GM03348 (cell line): ENCODE measurements around the gene CD276.
"Not testable (repeated sequence)": the region's sequence is repeated elsewhere in the genome, so short reads cannot be mapped to it uniquely, and the experiment has no call there.

Source experiments
- DNase-seq: peaks from one replicate; pipeline ENCODE4 v3.0.0; 2012; ENCODE audit warnings: low spot score

The CD276 gene

GRCh38 chr15:73710321-73710720 lies 26.1 kb downstream of the CD276 start:
- DNase-seq: no peak

- no peak for DNase-seq
Observed at GRCh38 chr15:73711526-73711925, 27.3 kb downstream of the CD276 start.

DNA sequence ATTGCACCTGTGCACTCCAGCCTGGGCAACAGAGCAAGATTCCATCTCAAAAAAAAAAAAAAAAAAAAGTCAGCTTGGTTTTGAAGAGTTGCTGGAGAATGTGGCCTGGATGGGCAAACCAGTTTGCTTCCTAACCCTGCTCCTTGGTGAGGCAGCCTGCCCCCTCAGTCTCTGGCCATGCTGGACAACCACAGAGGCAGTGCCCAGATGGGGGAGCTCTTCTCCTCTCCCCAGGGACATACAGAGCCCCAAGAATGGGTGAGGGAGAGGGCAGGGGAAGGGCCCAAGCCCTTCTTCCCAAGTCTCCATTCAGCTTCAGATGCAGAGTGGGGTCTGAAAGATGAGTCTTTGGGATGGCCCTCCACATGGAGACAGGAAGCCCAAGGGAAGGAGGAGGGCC lies 27.9 kb downstream of the CD276 start:
- DNase-seq: no peak

GRCh38 chr15:73714695-73715301 lies 30.6 kb downstream of the CD276 start:
- no peak for DNase-seq

DNA sequence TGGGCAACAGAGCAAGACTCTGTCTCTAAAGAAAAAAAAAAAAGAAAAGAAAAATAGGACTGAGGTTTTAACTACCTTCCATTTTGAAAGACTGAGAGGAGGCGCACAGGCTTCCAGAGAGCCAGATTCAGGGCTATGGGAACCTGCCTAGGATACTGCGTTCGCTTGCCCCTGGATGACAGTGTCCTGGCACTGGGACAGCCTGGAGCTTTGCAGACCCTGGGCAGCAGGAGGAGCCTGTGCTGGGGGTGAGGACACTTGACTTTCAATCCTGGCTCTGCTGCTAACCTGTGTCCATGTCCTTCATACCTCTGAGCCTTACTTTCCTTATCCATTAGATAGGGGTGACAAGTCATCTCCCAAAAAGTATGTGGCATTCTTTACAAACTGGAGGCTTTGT lies 31.2 kb downstream of the CD276 start:
- no peak for DNase-seq

DNA sequence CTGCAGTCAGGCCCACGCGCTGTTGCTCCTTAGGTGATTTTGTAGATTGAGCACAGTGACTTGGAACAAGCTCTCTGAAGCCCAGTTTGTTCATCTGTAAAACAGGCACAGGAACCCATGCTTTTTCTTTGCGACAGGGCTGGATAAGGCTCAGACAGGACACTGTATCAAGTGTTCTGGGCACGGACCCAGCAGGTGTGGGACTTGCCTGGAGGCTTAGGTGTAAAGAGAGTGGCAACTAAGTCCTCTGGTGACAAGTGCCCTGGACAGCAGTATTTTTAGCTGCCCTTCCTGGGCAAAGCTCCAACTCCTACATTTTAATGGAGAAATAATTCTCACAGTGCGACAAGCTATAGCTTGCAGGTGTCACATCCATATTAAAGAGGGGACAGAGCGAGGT lies 32.2 kb downstream of the CD276 start:
- DNase-seq: no peak

DNA sequence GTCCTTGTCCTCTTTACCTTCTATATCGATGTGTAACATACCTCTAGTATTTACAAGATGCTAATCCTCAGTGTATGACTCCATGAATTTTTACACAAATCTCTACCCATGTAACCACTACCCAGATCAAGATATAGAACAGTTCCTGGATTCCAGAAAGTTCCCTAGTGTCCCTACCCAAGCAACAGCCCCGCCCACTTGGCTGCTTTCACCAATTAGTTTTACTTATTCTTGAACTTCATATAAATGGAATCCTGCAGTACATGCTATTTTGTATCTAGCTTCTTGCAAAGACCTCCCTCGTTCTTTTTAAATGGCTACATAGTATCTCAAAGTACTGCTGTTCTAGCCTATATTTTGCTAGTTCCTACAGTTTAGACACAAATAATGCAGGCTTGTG lies 33.0 kb downstream of the CD276 start:
- no peak for DNase-seq

DNA sequence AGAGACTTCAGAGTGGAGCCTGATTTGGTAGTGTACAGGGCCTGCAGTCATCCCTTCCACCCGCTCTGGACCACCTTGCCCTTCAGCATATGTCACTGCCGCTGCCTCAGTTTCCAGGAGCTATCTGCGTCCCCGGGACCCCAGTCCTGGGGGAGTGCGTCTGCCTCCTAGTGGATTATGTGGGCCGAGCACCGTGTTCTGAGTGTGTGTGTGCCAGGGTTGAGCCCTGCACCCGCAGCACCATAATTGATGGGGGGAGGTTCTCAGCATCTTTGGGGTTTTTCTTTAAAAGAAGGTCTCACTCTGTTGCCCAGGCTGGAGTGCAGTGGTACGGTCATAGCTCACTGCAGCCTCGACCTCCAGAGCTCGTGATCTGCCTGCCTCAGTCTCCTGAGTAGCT lies 33.6 kb downstream of the CD276 start:
- no peak for DNase-seq

GRCh38 chr15:73718694-73719093 lies 34.5 kb downstream of the CD276 start:
- DNase-seq: no peak

GRCh38 chr15:73722425-73722824 lies 38.2 kb downstream of the CD276 start:
- no peak for DNase-seq

GRCh38 chr15:73723191-73723590 lies 39.0 kb downstream of the CD276 start:
- no peak for DNase-seq

DNA sequence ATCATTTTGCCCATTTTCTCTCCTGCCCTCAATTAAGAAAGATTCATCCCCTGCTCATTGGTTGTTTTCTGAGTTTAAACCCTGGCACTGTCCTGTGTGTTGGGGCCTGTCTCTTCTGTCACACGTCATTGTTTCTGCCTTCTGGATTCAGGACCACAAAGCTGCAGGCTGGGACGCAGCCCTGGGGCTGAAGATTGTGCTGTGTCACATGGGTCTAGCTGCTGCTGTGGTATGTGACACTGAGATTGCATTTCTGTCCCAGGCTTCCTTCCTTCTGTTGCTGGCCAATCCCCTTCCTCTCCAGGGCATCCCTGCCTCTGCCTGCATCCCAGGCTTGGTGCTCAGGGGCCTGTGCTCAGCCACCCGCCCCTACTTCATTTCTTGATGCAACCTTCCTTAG lies 40.0 kb downstream of the CD276 start:
- no peak for DNase-seq

- DNase-seq: peak; percentile 53
Observed at GRCh38 chr15:73727330-73727976, 43.3 kb downstream of the CD276 start.

DNA sequence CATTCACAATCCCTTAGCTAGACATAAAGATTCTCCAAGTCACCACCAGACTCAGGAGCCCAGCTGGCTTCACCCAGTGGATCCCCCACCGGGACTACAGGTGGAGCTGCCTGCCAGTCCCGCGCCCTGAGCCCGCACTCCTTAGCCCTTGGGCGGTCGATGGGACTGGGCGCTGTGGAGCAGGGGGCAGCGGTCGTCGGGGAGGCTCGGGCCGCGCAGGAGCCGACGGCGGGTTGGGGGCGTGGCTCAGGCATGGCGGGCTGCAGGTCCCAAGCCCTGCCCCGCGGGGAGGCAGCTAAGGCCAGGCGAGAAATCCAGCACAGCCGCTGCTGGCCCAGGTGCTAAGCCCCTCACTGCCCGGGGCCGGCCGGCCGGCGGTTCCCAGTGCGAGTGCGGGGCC lies 47.9 kb downstream of the CD276 start:
- not testable (repeated sequence) for DNase-seq

DNA sequence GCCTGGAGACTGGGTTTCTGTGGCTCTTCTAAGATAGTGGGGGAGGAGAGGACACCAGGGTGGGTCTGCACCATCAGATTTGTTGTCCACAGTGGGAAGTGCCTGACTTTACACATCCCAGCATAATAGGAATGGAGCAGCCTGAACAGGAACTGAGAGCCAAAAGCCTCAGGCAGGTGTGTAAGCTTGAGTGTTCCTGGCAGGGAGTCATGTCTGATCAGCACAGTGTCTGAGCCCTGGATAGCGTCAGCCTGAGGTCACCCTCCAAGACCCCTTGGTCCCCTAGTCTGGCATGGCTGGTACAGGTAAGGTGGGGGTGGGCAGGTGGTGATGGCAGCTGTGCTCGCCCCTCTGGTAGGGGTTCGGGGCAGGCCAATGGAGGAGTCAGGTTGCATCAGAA lies 48.7 kb downstream of the CD276 start:
- DNase-seq: no peak

DNA sequence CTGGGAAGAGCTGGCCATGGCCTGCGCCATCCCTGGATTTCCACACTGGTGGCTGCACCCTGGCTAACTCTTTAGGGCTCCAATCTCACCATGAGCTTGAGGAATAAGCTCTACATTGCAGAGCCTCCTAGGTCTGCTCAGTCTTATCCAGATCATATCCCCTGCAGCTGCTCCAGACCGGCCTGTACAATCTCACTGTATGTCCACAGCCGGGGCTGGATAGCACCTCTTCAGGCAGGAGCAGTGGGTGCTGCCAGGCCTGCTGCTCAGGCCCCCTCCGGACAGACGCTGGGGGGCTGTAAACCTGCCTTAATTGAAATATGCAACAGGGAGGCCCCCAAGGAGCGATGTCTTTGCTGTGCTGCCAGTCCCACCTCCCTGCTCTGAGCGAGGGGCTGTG lies 53.4 kb downstream of the CD276 start:
- no peak for DNase-seq

DNA sequence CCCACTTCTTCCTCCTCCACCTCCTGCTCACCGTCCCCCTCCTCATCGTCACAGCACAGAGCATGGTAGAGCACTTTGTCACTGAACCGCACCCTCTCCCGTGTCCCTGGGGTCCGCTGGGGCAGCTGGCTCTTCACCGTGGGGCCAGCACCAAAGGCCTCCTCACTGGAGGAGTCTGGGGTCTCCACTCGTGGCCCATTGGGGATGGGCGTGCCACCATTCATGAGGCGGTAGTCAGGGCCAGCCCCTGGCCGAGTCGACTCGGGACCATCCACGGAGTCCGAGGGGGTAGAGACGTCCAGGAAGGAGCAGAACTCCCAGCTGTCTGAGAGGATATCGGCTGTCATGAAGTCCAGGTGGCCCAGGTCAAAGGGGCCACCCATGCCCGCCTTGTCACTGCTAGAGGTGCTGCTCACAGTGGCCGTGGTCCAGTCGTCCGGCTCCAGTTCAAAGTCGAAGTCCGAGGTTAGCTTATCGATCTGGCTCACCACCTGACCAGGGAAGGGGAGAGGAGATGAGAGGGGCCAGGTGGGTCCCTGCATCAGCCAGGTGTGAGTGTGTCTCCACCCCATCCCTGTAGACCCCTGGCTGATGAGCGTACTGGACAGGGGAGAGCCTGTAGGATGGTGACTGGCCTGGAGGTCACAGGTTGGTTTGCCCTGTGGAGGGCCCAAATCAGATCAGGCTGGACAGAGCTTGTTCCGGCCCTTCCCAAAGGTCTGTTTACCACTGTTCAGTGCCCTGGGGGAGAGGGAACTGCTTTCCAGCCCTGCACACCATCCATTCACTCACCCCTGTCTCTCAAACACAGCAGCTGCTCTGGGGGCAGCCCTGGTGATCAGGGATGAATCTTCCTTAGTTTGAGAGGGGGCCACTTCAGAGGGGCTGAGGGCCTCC lies 56.2 kb downstream of the CD276 start:
- DNase-seq: no peak

GRCh38 chr15:73741321-73741836 lies 57.2 kb downstream of the CD276 start:
- peak; percentile 32 for DNase-seq

- DNase-seq: no peak
Observed at GRCh38 chr15:73744293-73744692, 60.1 kb downstream of the CD276 start.

- DNase-seq: no peak
Observed at GRCh38 chr15:73745073-73745472, 60.9 kb downstream of the CD276 start.

- no peak for DNase-seq
Observed at GRCh38 chr15:73746261-73746660, 62.1 kb downstream of the CD276 start.

GRCh38 chr15:73746883-73747282 lies 62.7 kb downstream of the CD276 start:
- DNase-seq: no peak
